NOMO-1 treated with DMSO at 0.1 percent for 48 hours (cell line): ENCODE measurements around the gene RASD1.
"Not testable (repeated sequence)": the region's sequence is repeated elsewhere in the genome, so short reads cannot be mapped to it uniquely, and the experiment has no call there.

Experiments used
- DNase-seq: peaks from one replicate; lab custom pipeline; 2025; ENCODE audit not compliant: unreplicated experiment; lab: John Stamatoyannopoulos, UW

Gene RASD1

GRCh38 chr17:17499402-17500145, 3.4 kb upstream of the RASD1 start:
- no peak for DNase-seq

GRCh38 chr17:17498606-17499301, 2.6 kb upstream of the RASD1 start:
- DNase-seq = no peak

DNA sequence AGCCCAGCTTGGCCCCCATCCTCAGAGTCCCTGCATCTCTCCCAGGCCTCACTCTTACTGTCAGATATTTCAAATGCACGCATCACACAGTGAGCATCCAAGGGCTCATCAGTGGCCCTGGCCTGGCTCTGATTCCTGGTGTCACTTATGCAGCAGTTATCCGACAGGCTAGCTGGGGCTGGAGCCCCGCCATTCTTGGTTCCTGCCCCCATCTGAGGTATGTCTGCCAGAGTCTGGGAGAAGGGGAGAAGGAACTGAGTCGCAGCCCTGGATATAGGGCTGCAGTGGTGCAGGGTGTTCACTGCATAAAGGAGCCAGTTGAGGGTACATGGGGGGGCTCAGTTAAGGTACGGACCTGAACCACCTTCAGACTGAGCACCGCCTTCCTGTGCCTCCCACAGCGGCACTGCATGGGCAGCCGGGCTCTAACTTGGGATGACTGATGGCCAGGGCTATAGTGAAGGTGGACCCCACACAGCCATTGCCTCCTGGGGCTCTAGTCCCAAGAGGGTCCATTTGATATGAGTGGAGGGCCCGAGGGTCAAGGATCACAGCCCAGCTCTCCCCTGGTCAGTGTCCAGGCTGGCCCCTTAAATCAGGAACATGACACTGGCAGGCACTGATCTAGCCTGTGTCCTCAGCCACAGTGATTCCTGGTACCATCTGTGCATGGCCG, 1.8 kb upstream of the RASD1 start:
- no peak for DNase-seq

- no peak for DNase-seq
Observed at GRCh38 chr17:17497065-17497844, 1.1 kb upstream of the RASD1 start.

DNA sequence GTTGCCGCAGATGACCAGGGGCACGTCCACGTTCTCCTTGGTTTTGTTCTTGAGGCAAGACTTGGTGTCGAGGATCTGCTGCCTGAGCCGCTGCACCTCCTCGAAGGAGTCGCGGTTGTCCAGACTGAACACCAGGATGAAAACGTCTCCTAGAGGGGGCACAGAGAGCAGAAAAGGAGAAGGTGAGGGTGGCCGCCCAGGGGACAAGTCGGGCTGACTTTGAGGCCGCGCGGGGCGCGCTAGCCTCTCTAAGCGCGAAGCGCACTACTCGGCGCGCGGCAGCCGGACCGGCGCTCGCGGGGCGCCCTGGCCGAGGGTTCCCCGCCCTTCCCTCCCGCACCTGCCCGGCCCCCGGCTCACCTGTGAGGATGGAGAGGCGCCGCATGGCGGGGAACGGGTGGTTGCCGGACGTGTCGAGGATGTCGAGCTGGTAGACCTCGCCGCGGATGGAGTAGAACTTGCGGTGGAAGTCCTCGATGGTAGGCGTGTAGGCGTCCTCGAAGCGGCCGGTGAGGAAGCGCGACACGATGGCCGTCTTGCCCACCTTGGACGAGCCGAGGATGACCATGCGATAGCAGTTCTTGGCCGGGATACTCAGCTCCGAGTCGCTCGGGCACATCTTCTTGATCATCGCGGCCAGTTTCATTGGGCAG, 533 bp downstream of the RASD1 start:
- DNase-seq = peak; percentile 43

DNA sequence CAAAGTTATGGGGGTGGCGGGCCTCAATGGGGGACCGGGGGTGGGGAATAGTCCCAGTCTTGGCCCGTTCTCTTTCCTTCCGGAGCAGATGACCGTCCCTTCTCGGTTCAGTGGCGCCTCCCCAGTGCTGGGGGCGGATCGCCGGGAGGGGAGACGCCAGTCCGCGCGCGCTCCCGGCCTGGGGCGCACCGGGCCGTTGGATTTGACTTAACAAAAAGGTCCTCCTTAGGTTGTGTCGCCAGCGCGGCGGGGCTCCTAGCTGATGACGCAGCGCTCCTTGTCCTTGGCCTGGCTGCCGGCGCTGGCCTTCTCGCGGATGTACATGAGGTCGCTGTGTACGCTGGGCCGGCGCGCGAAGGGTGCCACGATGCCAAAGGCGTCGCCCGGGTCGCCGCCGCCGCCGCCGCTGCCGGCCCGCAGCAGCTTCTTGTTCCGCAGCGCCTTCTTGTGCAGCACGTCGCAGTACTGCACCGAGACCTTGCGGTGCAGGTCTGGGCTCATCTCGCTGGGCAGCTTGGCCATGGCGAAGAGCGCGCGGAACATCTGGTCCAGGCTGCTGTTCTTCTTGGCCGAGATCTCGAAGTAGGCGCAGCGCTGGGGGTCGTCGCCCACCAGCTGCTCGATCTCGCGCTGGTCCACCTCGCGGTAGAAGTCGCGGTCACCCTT, 1.2 kb downstream of the RASD1 start:
- DNase-seq = peak; percentile 8

DNA sequence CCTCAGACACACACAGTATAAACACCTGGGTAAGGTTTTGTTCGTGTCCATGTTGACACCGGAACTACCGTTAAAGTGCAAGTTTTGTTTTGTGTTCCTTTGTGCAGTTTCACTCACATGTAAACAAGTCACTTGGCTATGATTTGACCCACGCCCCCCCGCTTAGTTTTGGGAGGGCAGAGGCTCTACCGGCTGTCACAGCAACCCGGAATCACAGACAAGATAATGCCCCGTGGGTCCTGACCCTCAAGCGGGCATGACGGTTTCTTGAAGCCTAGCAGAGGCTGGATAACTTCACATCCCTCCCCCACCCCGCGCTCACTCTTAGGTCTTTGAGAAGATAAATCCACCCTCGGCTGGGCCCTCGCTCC, 1.7 kb downstream of the RASD1 start:
- DNase-seq = no peak

DNA sequence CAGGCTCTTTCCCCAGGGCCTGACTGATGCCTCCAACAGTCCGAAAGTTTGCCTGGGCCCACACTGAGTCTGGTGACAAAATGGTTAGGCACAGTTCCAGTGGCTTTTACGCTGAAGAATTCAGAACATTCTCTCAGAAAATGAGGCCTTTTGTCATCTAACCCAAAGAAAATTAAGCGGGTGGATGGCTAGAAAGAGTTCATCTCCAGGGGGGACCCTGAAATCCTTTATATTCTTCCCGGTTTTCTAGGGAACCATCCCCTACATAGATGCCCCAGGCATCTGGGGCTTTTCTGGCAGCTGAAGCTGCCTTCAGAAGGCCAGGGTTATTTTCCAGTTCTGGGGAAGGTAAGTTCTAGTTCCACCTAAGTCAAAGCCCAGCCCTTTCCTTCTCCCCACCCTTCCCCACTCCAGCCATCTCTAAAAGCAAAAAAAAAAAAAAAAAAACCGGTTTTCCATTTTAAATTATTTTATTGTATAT, 2.2 kb downstream of the RASD1 start:
- no peak for DNase-seq

GRCh38 chr17:17493249-17493985, 2.8 kb downstream of the RASD1 start:
- DNase-seq = no peak

DNA sequence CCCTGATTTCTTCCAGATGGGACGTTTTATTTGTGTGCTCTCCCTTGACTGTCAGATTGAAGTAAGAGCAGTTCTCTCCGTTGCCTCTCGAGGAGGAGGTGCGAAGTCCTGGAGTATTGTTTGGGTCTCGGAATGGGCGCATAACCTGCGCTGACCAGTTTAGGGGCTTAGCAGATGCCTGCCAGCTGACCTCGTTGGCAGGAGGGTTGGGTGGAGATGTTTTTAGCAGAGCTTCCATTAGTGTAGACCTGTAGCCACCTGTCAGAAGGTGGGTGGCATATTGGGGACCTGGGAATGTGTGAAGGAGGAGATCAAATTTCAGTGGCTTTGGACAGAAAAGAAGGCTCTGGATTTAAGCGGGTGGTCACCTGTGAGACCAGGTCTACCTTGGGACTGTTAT, 3.6 kb downstream of the RASD1 start:
- DNase-seq = no peak

DNA sequence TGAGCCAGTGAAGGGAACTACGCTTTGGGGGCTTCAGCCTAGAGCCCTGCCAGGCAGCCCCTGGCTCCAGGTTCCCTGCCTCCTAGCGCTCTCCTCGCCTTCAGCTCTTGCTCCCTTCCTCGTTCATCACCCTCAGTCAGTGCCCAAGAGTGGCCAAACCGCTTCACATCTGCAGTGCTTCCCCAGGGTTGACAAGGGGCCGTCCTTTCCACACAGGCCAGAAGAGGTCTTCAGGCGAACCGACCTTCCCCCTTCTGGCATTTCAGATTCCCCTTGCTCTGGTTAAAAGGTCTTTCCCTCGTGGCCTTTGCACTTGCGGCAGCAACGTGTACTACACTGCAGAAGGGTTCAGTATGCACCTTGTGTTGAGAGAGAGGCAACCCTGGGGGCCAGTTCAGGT, 4.1 kb downstream of the RASD1 start:
- no peak for DNase-seq

GRCh38 chr17:17491546-17491988, 4.6 kb downstream of the RASD1 start:
- DNase-seq = no peak

DNA sequence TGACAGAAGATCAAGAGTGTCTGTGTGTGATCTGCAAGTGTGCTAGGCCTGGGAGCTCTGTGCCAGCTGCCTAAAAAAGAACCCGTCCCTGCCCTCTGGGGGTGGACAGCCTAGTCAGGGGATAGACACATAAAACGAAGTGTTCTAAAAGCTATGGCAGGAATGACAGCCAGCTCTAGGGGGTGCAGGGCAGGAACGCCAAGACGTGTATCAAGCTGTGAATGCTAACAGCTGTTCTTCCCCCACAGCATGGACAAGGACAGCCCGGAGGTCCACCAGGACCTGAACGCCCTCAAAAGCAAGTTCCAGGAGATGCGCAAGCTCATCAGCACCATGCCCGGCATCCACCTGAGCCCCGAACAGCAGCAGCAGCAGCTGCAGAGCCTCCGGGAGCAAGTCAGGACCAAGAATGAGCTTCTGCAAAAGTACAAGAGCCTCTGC, 5.1 kb downstream of the RASD1 start:
- DNase-seq = no peak

GRCh38 chr17:17487998-17488397, 8.2 kb downstream of the RASD1 start:
- DNase-seq = no peak

DNA sequence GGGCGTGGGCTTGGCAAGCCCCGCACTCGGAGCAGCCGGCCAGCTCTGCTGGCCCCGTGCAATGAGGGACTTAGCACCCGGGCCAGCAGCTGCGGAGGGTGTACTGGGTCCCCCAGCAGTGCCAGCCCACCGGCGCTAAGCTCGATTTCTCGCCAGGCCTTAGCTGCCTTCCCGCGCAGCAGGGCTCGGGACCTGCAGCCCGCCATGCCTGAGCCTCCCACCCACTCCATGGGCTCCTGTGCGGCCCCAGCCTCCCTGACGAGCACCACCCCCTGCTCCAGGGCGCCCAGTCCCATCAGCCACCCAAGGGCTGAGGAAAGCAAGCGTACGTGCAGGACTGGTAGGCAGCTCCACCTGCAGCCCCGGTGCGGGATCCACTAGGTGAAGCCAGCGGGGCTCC, 9.8 kb downstream of the RASD1 start:
- not testable (repeated sequence) for DNase-seq

DNA sequence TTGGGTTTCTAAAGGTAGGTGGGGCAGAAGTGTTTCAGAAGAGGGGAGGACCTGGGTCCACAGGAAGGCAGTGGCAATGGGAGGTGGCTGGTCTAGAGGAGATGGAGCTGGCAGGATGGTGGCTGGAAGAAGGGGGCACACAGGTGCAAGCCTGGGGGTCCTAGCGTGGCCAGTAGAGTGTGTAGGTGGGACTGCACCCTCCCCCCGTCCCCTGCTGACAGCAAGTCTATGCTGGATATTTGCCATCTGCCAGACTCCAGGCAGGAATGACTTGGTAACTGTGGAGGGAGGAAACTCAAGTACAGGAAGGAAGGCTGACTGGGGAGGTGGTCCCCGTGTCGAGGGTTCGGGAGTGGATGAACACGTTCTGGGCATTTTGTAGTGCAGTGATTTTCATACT, 10.8 kb downstream of the RASD1 start:
- DNase-seq = no peak

DNA sequence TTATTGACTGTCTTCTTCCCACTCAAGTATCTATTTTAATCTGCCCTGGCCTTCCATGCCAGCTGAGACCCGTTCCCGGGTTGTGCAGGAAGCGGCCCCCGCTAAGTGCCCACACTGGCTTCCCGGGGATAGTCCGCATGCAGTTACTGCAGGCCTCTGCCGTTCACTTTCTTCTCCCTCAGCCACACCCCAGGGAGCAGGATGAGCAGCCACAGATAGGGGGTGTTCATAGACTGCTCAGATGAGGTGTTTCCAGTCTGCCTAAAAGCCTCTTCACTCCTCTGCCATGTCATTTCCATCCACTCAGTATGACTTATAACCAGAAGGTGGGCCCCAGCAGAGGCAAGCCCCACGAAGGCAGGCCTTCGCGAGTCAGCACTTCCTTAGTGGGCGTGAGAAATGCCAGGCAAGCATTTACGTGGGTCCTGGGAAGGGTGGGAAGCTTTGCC, 11.7 kb downstream of the RASD1 start:
- DNase-seq = no peak

DNA sequence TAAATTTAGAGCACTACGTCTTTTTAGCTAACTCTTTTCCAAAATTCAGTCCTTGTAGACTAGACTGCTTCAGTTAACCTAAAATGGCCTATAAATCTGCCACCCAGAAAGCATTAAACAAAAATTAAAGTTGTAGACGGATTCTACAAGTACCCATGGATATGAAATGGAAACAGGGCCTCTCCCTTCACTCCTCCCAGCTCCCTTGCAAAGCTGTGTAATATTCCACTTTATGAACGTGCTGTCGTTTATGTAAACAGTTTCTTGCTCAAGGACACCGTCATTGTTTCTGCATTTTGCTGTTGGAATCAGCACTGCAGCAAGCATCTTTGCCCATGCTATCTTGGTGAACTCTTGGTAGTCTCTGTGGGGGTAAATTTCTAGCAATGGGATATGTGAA, 14.3 kb downstream of the RASD1 start:
- no peak for DNase-seq

DNA sequence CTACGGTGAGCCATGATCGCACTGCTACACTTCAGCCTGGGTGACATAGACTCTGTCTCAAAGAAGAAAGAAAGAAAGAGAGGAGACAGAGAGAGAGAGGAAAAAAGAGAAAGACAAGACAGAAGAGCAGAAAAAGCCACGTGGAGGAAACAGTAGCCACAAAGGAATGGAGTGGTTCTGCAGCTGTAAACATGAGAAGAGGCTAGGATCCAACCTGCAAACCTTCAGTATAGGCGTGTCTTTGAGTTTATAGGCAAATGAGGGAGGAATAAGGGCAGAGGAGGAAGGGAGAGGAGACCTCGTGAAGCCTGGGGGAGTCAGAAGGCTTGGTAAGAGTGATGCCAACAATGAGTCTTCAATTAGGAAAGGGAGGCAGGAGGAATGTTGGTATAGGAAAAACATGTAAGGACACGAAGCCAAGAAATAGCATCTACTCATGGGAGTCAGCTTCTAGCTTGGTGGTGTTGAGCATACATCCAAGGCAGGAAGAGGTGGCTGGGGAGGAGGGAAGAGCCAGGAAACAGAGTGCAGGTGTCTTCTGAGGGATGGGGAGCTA, 15.5 kb downstream of the RASD1 start:
- DNase-seq = no peak
